Measurements from ENCODE around the gene TBC1D10A.

TBC1D10A gene

GRCh38 chr22:30297991-30298701, 28.6 kb downstream of the TBC1D10A start:
- TF ChIP-seq CTCF (IDR thresholded peaks at IDR 0.05; ENCODE audit: low read depth, low read length) = no peak
- no peak for DNase-seq (ENCODE audit: extremely low read depth, low read depth)

- no peak for TF ChIP-seq CTCF (IDR thresholded peaks at IDR 0.05; ENCODE audit: low read depth, low read length)
- no peak for DNase-seq (ENCODE audit: extremely low read depth, low read depth)
Observed at GRCh38 chr22:30297276-30297990, 29.3 kb downstream of the TBC1D10A start.

- no peak for TF ChIP-seq CTCF (IDR thresholded peaks at IDR 0.05; ENCODE audit: low read depth, low read length)
- no peak for DNase-seq (ENCODE audit: extremely low read depth, low read depth)
Observed at GRCh38 chr22:30296833-30297232, 29.9 kb downstream of the TBC1D10A start.

GRCh38 chr22:30296324-30296723, 30.4 kb downstream of the TBC1D10A start:
- DNase-seq (ENCODE audit: extremely low read depth, low read depth) = no peak
- no peak for TF ChIP-seq CTCF (IDR thresholded peaks at IDR 0.05; ENCODE audit: low read depth, low read length)

- no peak for DNase-seq (ENCODE audit: extremely low read depth, low read depth)
- no peak for TF ChIP-seq CTCF (IDR thresholded peaks at IDR 0.05; ENCODE audit: low read depth, low read length)
Observed at GRCh38 chr22:30295576-30295975, 31.2 kb downstream of the TBC1D10A start.

- no peak for TF ChIP-seq CTCF (IDR thresholded peaks at IDR 0.05; ENCODE audit: low read depth, low read length)
- no peak for DNase-seq (ENCODE audit: extremely low read depth, low read depth)
Observed at GRCh38 chr22:30294830-30295229, 31.9 kb downstream of the TBC1D10A start.

GRCh38 chr22:30294066-30294465, 32.7 kb downstream of the TBC1D10A start:
- TF ChIP-seq CTCF (IDR thresholded peaks at IDR 0.05; ENCODE audit: low read depth, low read length) = no peak
- no peak for DNase-seq (ENCODE audit: extremely low read depth, low read depth)

Data from AG09319 (cell line).